Astrocyte of the spinal cord (primary cell): ENCODE measurements around the gene STMN3.

Source experiments
- DNase-seq: peaks from one replicate; pipeline ENCODE4 v3.0.0; 2011; ENCODE audit warnings: low read depth, low spot score
- H3K4me3 ChIP-seq: 2 replicates; pipeline ENCODE4 v1.5.1; 2011; ENCODE audit warnings: low read depth, mild to moderate bottlenecking, low read length, moderate library complexity
- CTCF ChIP-seq: IDR thresholded peaks from 2 replicates; pipeline ENCODE4 v1.5.1; 2012; ENCODE audit warnings: low read depth, mild to moderate bottlenecking, low read length, inconsistent platforms
- in situ Hi-C: cut with HindIII; loops from 2 replicates; pipeline ENCODE4 v1.10.0; 2017; ENCODE audit warnings: low sequenced_read_pairs

Gene STMN3

GRCh38 chr20:63625771-63626423 is 27.3 kb downstream of the STMN3 start:
- DNase-seq, result peak; percentile 22
- TF ChIP-seq CTCF, result no peak
- in situ Hi-C loops, result no loop called here
- H3K4me3 ChIP-seq, result peak overlapping the region; percentile 54

- TF ChIP-seq CTCF, result peak; percentile 11
- in situ Hi-C loops, result no loop called here
- no peak overlapping the region for H3K4me3 ChIP-seq
- peak; percentile 37 for DNase-seq
Observed at GRCh38 chr20:63624486-63624885, 28.7 kb downstream of the STMN3 start.

- H3K4me3 ChIP-seq, result no peak overlapping the region
- TF ChIP-seq CTCF, result no peak
- in situ Hi-C loops, result no loop called here
- DNase-seq, result no peak
Observed at GRCh38 chr20:63622732-63623131, 30.5 kb downstream of the STMN3 start.

- no peak for DNase-seq
- in situ Hi-C loops, result no loop called here
- no peak overlapping the region for H3K4me3 ChIP-seq
- no peak for TF ChIP-seq CTCF
Observed at GRCh38 chr20:63622096-63622495, 31.1 kb downstream of the STMN3 start.

GRCh38 chr20:63620991-63621390 is 32.2 kb downstream of the STMN3 start:
- H3K4me3 ChIP-seq, result no peak overlapping the region
- in situ Hi-C loops, result no loop called here
- TF ChIP-seq CTCF, result no peak
- no peak for DNase-seq

- TF ChIP-seq CTCF, result no peak
Observed at GRCh38 chr20:63619505-63619904, 33.7 kb downstream of the STMN3 start.

GRCh38 chr20:63619086-63619485 is 34.1 kb downstream of the STMN3 start:
- H3K4me3 ChIP-seq, result no peak overlapping the region
- no peak for TF ChIP-seq CTCF
- in situ Hi-C loops, result no loop called here
- DNase-seq, result no peak

More at GRCh38 chr20:63619505-63619904, 33.7 kb downstream of the STMN3 start:
- H3K4me3 ChIP-seq, result no peak overlapping the region
- in situ Hi-C loops, result no loop called here
- no peak for DNase-seq
